ENCODE measurements around the gene LYG1.
"Not testable (repeated sequence)": the region's sequence is repeated elsewhere in the genome, so short reads cannot be mapped to it uniquely, and the experiment has no call there.

Gene LYG1
- total RNA-seq = 0.92 to 2.2 (median 2.1) reads per million in 3 experiments

DNA sequence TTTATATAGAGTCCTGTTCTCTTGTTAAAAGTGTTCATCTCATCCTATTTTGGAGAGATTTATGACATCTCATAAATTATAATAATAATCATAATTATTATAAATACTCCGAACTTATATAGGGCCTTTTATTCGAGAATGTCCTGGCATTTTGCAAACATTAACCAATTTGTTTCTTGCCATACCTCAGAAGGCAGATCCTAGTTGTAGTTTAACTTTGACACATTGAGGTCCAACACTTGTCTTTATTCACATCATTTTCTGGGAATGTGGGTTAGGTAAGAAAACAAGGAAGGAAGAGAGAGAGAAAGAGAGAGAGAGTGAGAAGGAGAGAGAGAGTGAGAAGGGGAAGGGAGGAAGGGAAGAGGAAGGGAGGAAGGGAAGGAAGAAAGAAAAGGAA is at the start of gene LYG1:
Gene LYG1 (minus strand): TSS at position 101 of the 400 bp plus-strand sequence. CDS start 5,527 bp downstream, outside the sequence.
- not testable (repeated sequence) for DNase-seq

DNA sequence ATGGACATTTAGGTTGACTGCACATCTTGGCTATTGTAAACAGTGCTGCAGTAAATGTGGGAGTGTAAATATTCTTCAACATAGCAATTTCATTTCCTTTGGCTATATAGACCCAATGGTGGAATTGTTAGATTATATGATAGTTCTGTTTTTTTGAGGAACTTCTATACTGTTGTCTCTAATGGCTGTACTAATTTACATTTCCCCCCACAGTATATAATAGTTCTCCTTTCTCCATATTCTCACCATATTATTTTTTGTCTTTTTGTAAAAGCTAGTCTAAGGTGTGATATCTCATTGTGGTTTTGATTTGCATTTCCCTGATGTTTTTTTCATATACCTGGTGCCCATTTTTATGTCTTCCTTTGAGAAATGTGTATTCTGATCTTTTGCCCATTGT is 49.2 kb upstream of the LYG1 start:
- no peak for DNase-seq

DNA sequence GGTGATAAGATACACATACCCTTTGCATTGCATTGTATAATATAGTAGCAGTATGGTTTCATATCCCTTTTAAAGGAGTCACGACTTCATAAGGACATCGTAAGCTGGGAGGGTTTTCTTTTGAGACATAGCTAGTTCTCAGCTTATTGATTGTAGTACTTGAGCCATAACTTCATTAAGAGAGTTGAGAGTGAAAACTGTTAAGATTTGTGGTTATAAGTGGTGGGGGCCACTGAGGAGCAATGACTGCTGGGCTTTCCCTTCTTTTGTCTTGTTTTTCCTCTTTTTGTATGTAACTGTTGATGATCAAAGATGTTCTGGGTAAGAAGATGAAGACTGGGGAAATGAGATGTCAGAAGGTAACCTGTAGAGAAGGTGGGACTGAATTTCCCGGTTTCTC is 47.2 kb upstream of the LYG1 start:
- DNase-seq = no peak

DNA sequence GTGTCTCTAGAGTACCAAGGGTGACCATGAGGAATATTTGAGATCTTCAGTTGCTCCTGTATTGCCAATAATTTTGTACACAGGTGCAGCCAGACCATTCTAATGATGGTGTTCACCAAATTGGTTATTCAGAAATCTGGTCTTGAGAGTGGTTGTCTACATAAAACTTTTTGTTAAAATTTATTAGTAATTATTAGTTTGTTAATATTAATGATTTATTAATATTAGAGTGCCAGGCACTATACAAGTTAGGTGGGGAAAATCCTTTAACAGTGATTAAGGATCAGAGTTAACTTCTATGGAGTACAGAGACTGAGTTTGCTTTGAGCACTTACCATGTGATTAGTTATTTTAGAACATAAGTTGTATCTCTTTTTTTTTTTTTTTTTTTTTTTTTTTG is 45.2 kb upstream of the LYG1 start:
- DNase-seq = no peak

DNA sequence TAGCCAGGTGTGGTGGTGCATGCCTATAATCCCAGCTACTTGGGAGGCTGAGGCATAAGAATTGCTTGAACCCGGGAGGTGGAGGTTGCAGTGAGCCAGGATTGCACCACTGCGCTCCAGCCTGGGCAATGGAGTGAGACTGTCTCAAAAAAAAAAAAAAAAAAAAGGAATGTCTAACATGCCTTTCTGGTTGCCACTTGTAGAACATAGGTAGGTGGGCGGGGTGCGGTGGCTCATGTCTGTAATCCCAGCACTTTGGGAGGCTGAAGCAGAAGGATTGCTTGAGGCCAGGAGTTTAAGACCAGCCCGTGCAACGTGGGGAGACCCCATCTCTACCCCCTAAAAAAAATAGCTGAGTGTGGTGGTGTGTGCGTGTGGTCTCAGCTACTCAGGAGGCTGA is 44.4 kb upstream of the LYG1 start:
- not testable (repeated sequence) for DNase-seq

DNA sequence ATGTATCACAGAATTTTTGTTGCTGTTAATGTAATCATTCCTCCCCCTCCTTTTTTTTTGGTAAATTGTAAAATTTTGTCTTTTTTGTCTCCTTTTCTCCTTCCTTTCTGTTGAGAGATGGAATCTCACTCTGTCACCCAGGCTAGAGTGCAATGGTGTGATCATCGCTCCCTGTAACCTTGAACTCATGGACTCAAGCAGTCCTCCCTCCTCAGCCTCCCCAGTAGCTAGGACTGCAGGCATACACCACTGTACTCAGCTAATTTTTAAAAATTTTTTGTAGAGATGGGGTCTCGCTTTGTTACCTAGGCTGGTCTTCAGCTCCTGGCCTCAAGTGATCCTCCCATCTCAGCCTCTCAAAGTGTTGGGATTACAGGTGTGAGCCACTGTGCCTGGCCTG is 41.5 kb upstream of the LYG1 start:
- DNase-seq = no peak

DNA sequence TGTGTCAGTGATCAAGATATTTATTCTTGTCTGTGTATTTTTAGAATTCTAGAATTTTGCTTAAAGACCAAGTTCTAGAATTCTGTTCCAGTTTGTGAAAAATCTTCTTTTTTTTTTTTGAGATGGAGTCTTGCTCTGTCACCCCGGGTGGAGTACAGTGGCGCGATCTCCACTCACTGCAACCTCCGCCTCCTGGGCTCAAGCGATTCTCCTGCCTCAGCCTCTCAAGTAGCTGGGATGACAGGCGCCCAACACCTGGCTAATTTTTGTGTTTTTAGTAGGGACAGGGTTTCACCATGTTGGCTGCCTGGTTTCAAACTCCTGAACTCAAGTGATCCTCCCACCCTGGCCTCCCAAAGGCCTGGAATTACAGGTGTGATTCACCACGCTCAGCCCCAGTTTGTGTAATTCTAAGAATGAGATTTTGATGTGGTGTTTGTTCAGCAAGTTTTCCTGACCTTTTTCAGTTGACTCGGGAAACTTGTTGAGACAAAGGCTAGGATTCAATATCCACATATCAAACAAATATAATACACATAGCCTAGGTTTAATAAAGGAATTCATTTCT is 39.8 kb upstream of the LYG1 start:
- no peak for DNase-seq

DNA sequence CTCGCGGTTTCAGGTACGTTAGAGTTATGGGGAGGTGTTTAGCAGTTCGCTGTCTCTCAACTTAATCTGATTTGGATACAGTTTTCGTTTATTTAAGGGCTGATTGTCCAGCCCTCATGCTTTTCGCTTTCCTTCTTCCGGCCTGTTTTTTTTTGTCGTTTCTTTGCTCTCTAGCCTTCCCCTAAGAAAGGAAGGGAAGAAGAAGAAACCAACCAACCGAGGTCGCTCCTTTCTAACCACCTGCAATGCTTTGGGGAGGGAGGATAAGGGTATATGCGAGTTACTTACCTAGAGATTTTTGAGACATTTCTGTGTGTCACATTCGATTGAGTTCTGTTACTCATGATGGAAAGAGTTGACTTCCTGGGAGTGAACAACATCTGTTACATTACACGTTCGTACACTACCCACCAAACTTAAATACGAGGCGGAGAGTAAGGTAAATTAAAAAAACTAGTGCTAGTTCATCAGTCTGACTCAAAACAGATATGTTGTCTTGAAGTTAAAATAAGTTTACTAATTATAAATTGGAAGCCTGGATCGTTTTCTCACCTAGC is 37.1 kb upstream of the LYG1 start:
- DNase-seq = peak; percentile 15

DNA sequence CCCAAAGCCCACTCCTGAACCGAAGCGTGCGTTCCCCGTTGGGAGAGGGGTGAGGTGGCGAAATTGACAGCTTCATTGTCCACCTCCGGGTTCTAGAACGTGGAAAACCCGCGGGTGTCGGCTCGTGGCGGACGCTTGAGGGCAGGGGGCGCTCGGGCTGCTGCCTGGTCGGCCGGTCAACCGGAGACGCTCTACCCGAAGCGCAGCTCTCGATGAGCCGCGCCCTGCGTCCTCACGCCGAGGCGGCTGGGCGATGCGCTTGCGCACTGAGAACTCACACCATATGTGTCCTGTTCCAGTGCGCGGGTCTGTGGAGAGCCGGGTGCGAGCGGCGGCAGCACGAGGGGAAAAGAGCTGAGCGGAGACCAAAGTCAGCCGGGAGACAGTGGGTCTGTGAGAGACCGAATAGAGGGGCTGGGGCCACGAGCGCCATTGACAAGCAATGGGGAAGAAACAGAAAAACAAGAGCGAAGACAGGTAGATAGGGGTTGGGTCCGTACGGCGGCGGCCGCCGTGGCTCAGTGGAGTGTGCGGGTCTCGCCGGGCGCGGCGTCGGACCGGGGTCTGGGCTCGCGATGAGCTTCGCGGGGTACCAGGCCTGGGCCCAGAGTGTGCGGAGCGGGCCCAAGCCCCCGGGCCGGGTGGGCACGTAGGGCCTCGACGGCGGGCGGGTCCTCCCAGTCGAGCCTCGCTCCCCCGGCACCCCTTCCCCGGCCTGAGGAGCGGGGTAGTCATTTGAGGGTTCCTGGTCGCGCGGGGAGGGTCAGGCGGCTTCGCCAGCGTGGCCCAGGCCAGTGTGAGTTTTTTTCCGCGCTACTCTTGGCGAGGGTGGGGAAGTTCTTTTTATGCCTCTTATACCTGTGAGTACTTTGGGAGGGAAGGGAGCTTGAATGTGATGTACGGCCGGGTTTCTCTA is 36.4 kb upstream of the LYG1 start, which contains the start of gene EIF5B:
Gene EIF5B (plus strand): TSS at position 277 of the 916 bp plus-strand sequence. CDS start 166 bp downstream, at position 443.
- DNase-seq = peak; percentile 85

DNA sequence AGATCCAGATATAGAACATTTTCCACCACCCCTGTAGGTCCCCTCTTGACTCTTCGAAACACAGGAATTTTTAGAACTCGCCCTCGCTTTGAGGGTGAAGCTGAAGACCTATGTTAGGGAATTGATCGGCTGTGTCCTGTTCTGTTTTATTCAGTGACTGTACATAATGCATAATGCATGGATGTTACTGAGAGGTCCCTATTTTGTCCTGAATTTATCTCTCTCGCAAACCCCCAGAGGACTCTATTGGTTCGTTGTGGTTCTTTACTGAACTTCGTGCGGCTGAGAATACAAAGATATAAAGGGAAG is 35.8 kb upstream of the LYG1 start:
- DNase-seq = no peak

DNA sequence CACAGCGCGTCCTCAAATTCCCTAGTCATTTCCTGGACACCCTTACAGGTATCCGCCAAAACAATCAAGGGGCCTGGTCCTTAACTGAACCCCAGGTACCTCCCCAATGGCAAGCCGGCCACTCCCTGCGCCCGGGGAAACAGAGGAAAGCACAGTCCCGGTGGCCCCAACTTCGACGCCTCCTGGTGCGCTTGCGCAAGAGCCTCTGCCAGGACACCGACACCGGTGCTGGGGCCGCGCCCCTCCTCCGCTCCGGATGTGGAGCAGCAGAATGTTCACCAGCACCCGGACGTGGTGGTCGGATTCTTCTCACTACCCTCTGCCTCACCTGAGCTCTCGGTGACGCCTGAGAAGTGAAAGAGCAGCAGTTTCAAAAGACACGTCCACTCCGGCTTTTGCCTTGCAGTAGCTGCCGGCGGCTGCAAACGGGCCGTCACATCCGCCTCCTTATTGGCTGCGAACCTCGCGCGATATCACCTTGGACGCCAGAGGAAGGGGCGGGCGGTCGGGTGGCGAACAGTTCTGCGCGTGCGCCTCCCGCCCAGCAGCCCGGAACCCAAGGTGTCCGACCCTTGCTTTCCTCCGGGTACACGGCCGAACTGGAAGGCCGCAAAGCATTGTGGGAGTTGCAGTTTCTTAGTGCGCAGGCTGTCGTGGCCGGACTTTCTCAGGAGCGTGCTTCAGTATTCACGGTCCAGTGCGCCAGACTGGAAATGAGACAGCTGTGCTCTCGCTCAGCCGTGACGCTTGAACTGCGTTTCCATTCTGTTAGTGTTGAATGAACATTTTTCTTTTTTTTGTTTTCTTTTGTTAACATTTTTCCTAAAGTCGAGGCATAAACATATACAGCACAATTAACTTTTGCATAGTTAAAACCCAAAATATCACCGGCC is 35.2 kb upstream of the LYG1 start, which contains the start of gene TXNDC9:
Gene TXNDC9 (minus strand): TSS at position 423 of the 893 bp plus-strand sequence. CDS start 3,123 bp downstream, outside the sequence.
- DNase-seq = peak; percentile 98

DNA sequence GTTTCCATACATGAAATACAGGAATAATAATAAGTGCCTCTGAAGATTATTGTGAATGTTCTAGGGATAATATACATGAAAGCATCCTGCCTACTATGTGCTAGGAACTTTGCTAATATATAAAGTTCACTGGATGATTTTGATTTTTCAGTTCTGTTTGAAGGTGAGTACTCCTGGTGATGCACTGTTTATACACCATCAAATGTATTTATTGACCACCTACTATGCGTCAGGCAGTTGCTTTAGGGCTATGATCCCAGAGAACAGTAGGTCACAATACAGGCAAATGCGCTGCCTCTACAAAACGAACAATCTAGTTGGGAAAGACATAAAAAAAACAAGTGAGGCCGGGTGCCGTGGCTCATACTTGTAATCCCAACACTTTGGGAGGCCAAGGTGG is 24.4 kb upstream of the LYG1 start:
- no peak for DNase-seq

DNA sequence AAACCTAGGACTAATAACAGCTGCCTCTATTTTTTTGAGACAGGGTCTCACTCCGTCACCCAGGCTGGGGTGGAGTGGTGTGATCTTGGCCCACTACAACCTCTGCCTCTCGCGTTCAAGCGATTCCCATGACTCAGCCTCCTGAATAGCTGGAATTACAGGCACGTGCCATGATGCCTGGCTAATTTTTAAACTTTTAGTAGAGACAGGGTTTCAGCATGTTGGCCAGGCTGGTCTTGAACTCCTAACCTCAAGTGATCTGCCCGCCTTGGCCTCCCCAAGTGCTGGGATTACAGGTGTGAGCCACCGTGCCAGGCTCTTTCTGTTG is 16.8 kb upstream of the LYG1 start:
- DNase-seq = not testable (repeated sequence)

DNA sequence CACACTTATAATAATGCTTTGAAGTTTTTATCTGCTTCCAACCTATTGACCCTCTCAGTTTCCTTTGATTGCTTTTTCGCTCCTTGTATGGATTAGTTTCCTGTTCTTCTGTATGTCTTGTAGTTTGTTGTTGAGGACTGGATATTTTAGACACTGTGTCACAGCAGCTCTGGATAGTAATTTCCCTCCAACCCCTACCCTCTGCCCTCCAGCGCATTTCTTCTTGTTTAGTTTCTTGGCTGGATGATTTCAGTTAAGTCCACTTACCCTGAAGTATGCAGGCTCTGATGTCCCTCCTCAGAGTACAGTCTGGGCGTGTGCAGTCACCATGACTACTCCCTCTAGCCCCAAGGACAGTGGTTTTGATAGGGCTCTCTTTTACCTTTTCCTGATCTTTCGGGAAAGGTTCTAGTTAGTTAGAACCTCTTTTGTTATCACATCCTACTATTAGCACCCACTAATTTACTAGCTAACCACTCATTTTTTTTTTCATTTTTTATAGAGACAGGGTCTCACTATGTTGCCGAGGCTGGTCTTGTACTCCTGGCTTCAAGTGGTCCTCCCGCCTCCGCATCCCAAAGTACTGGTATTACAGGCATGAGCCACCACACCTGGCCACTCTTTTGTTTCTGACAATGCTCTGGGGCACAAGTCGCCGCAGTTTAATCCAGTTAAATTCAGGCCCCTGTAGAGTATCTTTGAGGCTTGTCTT is 16.3 kb upstream of the LYG1 start:
- no peak for DNase-seq

DNA sequence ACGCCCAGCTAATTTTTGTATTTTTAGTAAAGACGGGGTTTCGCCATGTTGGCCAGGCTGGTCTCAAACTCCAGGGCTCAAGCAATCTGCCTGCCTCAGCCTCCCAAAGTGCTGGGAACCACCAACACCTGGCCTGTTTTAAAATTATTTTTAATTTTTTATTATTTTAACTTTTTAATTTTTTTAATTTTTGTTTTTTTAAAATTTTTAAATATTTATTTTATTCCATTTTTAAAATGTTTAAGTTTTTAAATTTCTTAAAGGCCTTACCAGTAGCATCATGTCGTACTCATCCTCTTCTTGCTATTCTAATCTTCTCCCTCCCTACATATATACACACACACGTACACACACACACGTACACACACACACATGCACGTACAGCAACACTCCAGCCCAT is 1.4 kb downstream of the LYG1 start:
- DNase-seq = no peak

DNA sequence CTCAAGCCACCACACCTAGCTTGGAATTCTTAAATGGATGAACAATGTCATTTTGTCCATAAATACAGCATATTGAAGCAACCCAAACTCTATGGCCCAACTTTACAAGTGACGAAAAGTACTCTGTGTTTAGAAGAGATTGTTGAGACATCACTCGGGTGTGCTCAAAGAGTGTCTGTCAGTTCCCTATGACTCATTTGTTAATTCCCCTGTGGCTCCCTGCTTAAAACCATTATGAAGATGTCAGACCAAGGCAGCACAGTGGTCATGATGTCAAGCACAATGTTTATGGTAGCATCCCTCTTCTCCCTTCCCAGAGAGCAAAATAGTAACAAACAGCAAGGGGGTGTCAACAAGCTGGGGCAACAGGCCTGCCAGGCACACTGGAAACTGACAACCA is 3.0 kb downstream of the LYG1 start:
- DNase-seq = no peak

DNA sequence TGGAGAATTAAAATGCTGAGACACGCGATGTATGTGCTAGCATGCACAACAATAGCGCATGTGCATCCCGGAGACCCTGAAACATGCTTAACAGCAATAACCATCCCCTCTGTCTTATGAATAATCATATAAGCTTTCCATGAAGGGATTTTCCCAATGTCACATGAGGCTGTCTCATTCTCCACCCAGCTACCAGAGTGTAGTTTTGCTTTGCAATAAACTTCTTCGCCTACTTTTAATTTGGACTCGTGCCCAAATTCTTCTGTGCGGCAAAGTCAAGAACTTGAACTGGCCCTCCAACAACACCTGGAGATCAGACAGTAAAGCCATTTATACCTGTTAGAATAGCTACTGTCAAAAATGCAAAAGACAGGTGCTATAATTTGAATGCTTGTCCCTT is 15.5 kb downstream of the LYG1 start:
- DNase-seq = no peak

DNA sequence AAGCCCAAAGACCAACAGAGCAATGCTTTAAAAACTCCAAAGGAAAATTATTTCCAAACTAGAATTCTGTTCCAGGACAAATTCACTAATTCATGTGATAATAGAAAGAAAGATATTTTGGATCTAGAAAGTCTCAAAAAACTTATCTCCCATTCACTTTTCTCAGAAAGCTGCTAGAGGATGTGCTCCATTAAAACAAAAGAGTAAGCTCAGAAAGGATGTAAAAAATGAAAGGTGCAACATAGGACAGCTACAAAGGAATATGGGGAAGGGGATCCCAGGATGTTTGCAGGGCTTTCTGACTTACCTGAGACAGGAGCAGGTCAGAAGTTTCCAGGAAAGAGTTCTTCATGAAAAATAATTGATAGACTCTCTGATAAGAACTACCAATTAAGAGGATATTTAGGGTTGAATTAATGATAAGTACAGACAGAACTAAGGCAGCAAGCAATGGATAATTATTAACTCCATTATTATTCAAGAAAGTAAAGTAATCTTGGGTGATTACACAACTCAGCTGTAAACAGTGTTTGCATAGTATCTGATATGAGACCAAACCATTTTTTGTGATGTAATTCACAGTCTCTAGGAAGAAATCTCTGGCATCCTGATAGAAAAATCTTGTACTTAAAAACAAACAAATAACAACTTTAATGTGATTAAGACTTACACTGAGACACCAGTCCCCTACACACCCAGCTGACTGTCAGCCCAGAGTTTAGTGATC is 20.9 kb downstream of the LYG1 start:
- no peak for DNase-seq

DNA sequence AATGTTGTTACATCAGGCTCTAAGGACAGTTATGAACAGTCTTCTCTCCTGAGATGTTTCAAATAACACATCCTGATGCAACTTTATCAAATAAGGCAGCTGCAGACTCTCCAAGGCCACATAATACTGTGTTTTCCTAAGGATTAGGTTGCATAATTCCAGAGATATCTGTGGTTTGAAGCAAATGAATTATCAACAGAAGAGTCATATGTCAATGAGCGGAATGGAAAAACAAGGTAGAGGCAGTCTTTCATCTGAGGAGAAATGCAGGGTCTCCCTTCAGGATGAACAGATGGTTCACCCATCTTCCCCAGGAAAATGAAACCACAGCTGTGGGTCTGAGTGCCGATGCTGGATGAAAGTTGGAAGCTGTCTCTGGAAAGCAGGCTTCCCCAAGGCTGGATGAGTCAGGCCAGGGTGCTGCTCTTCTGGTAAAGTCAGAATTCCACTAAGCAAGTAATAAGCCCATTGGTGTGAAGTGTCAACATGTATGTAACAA is 22.2 kb downstream of the LYG1 start:
- DNase-seq = no peak

DNA sequence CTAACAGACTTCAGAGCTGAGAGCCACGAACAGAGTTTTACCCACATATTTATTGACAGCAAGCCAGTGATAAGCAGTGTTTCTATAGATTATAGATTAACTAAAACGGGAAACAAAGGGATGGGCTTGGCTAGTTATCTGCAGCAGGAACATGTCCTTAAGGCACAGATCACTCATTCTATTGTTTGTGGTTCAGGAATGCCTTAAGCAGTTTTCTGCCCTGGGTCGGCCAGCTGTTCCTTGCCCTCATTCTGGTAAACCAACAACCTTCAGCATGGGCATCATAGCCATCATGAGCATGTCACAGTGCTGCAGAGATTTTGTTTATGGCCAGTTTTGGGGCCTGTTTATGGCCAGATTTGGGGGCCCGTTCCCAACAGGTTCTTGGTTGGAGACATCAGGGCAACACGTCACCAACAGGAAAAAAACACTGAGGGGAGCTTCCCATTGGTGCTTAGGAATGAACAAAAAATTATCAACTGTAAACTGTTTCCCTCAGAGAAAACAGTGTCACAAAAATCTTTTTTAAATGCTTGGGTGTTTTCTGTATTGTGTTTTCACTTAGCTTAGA is 22.7 kb downstream of the LYG1 start:
- DNase-seq = not testable (repeated sequence)

DNA sequence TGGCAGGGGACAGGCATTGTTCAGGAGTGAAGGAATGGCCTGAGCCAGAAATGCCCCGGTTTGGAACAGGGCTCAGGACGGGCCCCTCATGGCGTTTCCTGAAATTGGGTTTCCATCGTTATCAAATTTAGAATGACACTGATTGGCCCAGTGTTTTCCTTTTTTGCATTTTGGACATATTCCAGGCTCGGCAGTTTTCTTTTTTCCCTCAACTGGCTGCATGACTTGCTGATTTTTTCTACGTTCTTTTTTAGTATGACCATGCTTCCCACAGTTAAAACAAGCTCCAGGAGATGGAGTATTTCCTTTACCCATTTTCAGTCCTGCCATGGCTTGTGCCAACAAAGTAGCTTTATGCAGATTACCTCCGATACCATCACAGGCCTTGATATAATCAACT is 25.1 kb downstream of the LYG1 start:
- DNase-seq = no peak
